OCI-LY3 (cell line): Measurements from ENCODE around the gene AATK.

Source experiments
- H2AFZ ChIP-seq: fragments of 200-600, 300-600 bp; shearing (Covaris generic); 2 replicates; pipeline ENCODE4 v1.6.0; 2014; ENCODE audit warnings: antibody characterized with exemption, low read depth, low read length
- H3K27ac ChIP-seq: fragments of 200-600, 300-600 bp; sonication (generic); 2 replicates; pipeline ENCODE4 v1.5.1; 2014; ENCODE audit warnings: mild to moderate bottlenecking, low read length, moderate library complexity, mixed read lengths
- H3K27me3 ChIP-seq: fragments of 200-600, 300-600 bp; sonication (generic); 2 replicates; pipeline ENCODE4 v1.6.1; 2014; ENCODE audit warnings: low read depth, low read length, mixed read lengths
- H3K36me3 ChIP-seq: fragments of 200-600, 300-600 bp; sonication (generic); replicated peaks from 2 replicates; pipeline ENCODE3; 2014; ENCODE audit warnings: low read depth, low read length, mixed read lengths
- H3K4me1 ChIP-seq: fragments of 300-600, 200-600 bp; sonication (generic); 2 replicates; pipeline ENCODE4 v1.6.1; 2014; ENCODE audit warnings: low read length, mixed read lengths
- H3K4me2 ChIP-seq: fragments of 200-600, 300-600 bp; sonication (generic); 2 replicates; pipeline ENCODE4 v1.6.1; 2014; ENCODE audit warnings: low read length, mixed read lengths
- H3K4me3 ChIP-seq: fragments of 300-600, 200-600 bp; sonication (generic); 2 replicates; pipeline ENCODE4 v1.5.1; 2014; ENCODE audit warnings: antibody characterized with exemption, mild to moderate bottlenecking, low read length, moderate library complexity
- H3K79me2 ChIP-seq: fragments of 300-600, 200-600 bp; shearing (Covaris generic); 2 replicates; pipeline ENCODE4 v1.6.1; 2014; ENCODE audit warnings: mild to moderate bottlenecking, low read length, mixed read lengths
- H3K9ac ChIP-seq: fragments of 300-600, 200-600 bp; shearing (Covaris generic); 2 replicates; pipeline ENCODE4 v1.6.0; 2014; ENCODE audit warnings: mild to moderate bottlenecking, low read length, moderate library complexity
- H3K9me3 ChIP-seq: fragments of 200-600, 300-600 bp; shearing (Covaris generic); 2 replicates; pipeline ENCODE4 v1.6.1; 2014; ENCODE audit warnings: low read length, mixed read lengths; ENCODE audit not compliant: insufficient read depth
- H4K20me1 ChIP-seq: fragments of 200-600, 300-600 bp; sonication (generic); 2 replicates; pipeline ENCODE4 v1.6.1; 2016; ENCODE audit warnings: low read length, mixed read lengths; ENCODE audit not compliant: insufficient read depth
- CTCF ChIP-seq: fragments of 200-600, 300-600 bp; sonication (generic); IDR thresholded peaks from 2 replicates; pipeline ENCODE4 v1.5.1; 2014; ENCODE audit warnings: antibody characterized with exemption, low read length, low read depth
- EZH2phosphoT487 ChIP-seq: fragments of 200-600 bp; shearing (Covaris generic); IDR thresholded peaks from 2 replicates; pipeline ENCODE4 v1.6.1; 2018; ENCODE audit warnings: antibody characterized with exemption, mixed run types, low read depth

Gene AATK

DNA sequence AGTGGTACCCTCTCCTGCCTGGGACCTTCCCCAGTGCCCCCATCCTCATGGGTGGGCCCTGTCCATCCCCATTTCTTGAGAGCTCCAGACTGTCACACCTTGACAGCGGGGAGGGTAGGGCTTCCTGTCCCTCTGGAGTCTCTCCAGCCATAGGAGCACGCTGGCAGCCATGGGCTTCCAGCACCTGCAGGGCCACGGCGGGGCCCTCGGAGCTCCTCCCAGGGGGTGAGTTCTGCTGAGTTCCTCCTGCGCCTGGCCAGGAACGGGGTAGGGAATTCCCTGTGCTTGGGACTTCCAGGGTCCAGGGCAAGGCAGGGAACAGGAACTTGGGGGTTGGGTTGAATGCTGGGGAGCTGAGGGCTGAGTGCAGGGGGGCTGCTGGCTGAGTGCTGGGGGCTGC, 23.0 kb upstream of the AATK start:
- Histone ChIP-seq H3K27ac (no peak overlapping the region), H4K20me1 (no peaks in the 10 kb centered on the region), H3K4me3 (no peak overlapping the region), H3K36me3 (no peaks in the 10 kb centered on the region), H3K9ac (no peak overlapping the region), H2AFZ (no peak overlapping the region), H3K79me2 (no peaks in the 10 kb centered on the region), H3K27me3 (no peaks in the 10 kb centered on the region), H3K9me3 (no peaks in the 10 kb centered on the region), H3K4me1 (peaks cover 6% of the 10 kb centered on the region; the same call in 1 of the 2 replicates), H3K4me2 (no peak overlapping the region)
- TF ChIP-seq EZH2phosphoT487 (no peak), CTCF (no peak)

GRCh38 chr17:81188491-81188840, 22.4 kb upstream of the AATK start:
- no peak for TF ChIP-seq CTCF
- no peak for TF ChIP-seq EZH2phosphoT487
- H3K4me1 ChIP-seq = peaks cover 2% of the 10 kb centered on the region; the same call in 1 of the 2 replicates
- H3K4me2 ChIP-seq = no peak overlapping the region
- H3K9ac ChIP-seq = no peak overlapping the region
- H3K4me3 ChIP-seq = no peak overlapping the region
- H3K9me3 ChIP-seq = no peaks in the 10 kb centered on the region
- H3K27ac ChIP-seq = no peak overlapping the region
- H3K79me2 ChIP-seq = no peaks in the 10 kb centered on the region
- H3K36me3 ChIP-seq = no peaks in the 10 kb centered on the region
- H2AFZ ChIP-seq = no peak overlapping the region
- H3K27me3 ChIP-seq = no peaks in the 10 kb centered on the region
- H4K20me1 ChIP-seq = no peaks in the 10 kb centered on the region

- no peaks in the 10 kb centered on the region for H4K20me1 ChIP-seq
- H3K4me3 ChIP-seq = no peak overlapping the region
- H3K9me3 ChIP-seq = no peaks in the 10 kb centered on the region
- no peak overlapping the region for H3K4me2 ChIP-seq
- H3K36me3 ChIP-seq = no peaks in the 10 kb centered on the region
- H3K9ac ChIP-seq = no peak overlapping the region
- no peaks in the 10 kb centered on the region for H3K4me1 ChIP-seq
- H3K27ac ChIP-seq = no peak overlapping the region
- no peak overlapping the region for H2AFZ ChIP-seq
- TF ChIP-seq CTCF (no peak), EZH2phosphoT487 (no peak)
- H3K79me2 ChIP-seq = no peaks in the 10 kb centered on the region
- no peaks in the 10 kb centered on the region for H3K27me3 ChIP-seq
These were observed 21.8 kb upstream of the AATK start for GRCh38 chr17:81187586-81188490.

DNA sequence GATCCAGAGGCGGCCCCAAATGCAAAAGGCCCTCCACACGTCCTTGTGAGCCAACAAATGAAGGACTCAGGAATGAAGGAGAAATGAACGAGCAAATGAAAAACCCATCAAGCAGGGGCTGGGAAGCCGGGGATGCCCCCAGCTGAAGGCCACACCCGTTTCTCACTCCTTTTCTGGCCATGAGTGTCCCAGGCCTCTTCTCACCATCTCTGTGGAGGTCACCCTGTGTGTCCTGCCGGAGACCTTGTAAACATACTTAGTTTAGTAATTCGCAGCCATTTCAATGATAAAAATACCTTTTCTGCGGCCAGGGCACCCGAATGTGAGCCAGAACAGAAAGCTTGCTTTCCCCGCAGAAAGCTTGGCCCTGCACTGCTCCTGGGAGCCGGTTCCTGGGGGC, 21.1 kb upstream of the AATK start:
- no peak overlapping the region for H3K4me2 ChIP-seq
- no peak overlapping the region for H3K27ac ChIP-seq
- no peak overlapping the region for H3K4me3 ChIP-seq
- no peak overlapping the region for H3K9ac ChIP-seq
- H3K27me3 ChIP-seq = no peaks in the 10 kb centered on the region
- H3K36me3 ChIP-seq = no peaks in the 10 kb centered on the region
- H3K79me2 ChIP-seq = no peaks in the 10 kb centered on the region
- H3K4me1 ChIP-seq = no peaks in the 10 kb centered on the region
- H2AFZ ChIP-seq = no peak overlapping the region
- no peak for TF ChIP-seq CTCF
- TF ChIP-seq EZH2phosphoT487 = no peak
- H4K20me1 ChIP-seq = no peaks in the 10 kb centered on the region
- H3K9me3 ChIP-seq = no peaks in the 10 kb centered on the region
